OCI-LY1 (cell line): ENCODE measurements around the gene BCKDHB.

Experiments used
- EZH2 ChIP-seq: fragments of 200-600 bp; sonication (generic), shearing (Covaris generic); IDR thresholded peaks from 2 replicates; pipeline ENCODE4 v1.8.0; 2017; ENCODE audit warnings: borderline replicate concordance, mixed run types, mild to moderate bottlenecking, antibody characterized with exemption, low read length, moderate library complexity, mixed read lengths
- TF ChIP-seq, protein P1 (sequence below): fragments of 200-600 bp; sonication (generic), shearing (Covaris generic); IDR thresholded peaks from 2 replicates; pipeline ENCODE4 v1.5.1; 2017; ENCODE audit warnings: mild to moderate bottlenecking, antibody characterized with exemption, low read length, moderate library complexity, mixed read lengths

DNA sequence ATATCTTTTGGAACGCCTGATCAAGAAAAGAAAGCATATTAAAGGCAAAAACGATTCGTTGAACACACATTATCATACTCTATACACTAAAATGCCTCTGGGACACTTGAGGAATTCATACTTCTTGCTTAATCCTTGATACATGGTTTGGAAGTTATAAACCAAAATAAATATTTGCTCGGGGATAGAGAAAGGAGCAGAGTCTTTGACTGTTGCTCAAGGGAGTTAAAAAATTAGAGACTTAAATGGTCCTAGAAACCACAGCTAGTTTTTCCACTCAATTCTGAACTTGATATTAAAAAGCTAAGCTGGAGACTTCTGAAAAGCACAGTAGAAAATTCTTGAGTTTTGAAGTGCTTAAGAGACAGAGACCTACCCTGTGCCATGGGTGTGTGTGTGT, 98.9 kb downstream of the BCKDHB start:
- TF ChIP-seq, protein P1, sequence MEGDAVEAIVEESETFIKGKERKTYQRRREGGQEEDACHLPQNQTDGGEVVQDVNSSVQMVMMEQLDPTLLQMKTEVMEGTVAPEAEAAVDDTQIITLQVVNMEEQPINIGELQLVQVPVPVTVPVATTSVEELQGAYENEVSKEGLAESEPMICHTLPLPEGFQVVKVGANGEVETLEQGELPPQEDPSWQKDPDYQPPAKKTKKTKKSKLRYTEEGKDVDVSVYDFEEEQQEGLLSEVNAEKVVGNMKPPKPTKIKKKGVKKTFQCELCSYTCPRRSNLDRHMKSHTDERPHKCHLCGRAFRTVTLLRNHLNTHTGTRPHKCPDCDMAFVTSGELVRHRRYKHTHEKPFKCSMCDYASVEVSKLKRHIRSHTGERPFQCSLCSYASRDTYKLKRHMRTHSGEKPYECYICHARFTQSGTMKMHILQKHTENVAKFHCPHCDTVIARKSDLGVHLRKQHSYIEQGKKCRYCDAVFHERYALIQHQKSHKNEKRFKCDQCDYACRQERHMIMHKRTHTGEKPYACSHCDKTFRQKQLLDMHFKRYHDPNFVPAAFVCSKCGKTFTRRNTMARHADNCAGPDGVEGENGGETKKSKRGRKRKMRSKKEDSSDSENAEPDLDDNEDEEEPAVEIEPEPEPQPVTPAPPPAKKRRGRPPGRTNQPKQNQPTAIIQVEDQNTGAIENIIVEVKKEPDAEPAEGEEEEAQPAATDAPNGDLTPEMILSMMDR, result no peak
- TF ChIP-seq EZH2, result no peak
